GM23338 (cell line): ENCODE data around the gene SNTG2.

Source experiments
- CREB1 ChIP-seq: fragments of 250-450 bp; sonication (Bioruptor Pico); IDR thresholded peaks from 2 replicates; pipeline ENCODE4 v1.5.0; 2020; ENCODE audit warnings: low read depth, mild to moderate bottlenecking, moderate library complexity
- EZH2 ChIP-seq: fragments of 200-600 bp; sonication (generic); IDR thresholded peaks from one replicate; pipeline ENCODE4 v1.8.0; 2017; ENCODE audit warnings: antibody characterized with exemption, mild to moderate bottlenecking, low read depth; ENCODE audit not compliant: unreplicated experiment
- EZH2phosphoT487 ChIP-seq: fragments of 200-600 bp; sonication (generic); IDR thresholded peaks from one replicate; pipeline ENCODE4 v1.8.1; 2018; ENCODE audit warnings: antibody characterized with exemption; ENCODE audit not compliant: unreplicated experiment
- JUNB ChIP-seq: IDR thresholded peaks from one replicate; pipeline ENCODE4 v1.6.1; 2016; ENCODE audit warnings: antibody characterized with exemption; ENCODE audit not compliant: unreplicated experiment
- NANOG ChIP-seq: IDR thresholded peaks from 2 replicates; pipeline ENCODE4 v1.6.1; 2016; ENCODE audit warnings: antibody characterized with exemption, borderline replicate concordance
- POLR2AphosphoS5 ChIP-seq: IDR thresholded peaks from 2 replicates; pipeline ENCODE4 v1.6.1; 2016; ENCODE audit warnings: antibody characterized with exemption, low read depth
- REST ChIP-seq: IDR thresholded peaks from one replicate; pipeline ENCODE4 v1.6.1; 2018; ENCODE audit warnings: antibody characterized with exemption; ENCODE audit not compliant: unreplicated experiment
- STAT1 ChIP-seq: IDR thresholded peaks from one replicate; pipeline ENCODE4 v1.6.1; 2016; ENCODE audit warnings: antibody characterized with exemption; ENCODE audit not compliant: unreplicated experiment
- ZNF114 ChIP-seq: fragments of 250-450 bp; sonication (Bioruptor Pico); IDR thresholded peaks from 2 replicates; pipeline ENCODE4 v1.5.0; 2020; ENCODE audit warnings: mild to moderate bottlenecking, moderate library complexity
- ZNF462 ChIP-seq: fragments of 250-450 bp; sonication (Bioruptor Pico); IDR thresholded peaks from 2 replicates; pipeline ENCODE4 v1.5.0; 2020; ENCODE audit warnings: mild to moderate bottlenecking, moderate library complexity
- TF ChIP-seq, protein P1 (sequence below), 2 experiments: fragments of 200-600 bp in 1 of 2; sonication (generic) in 1 of 2; conservative IDR thresholded peaks; 2 replicates each; pipeline versions ENCODE4 v1.5.1 to v1.6.1; 2016 to 2017; ENCODE audit warnings: antibody characterized with exemption in 2 of 2, low read depth in 2 of 2, mild to moderate bottlenecking in 2 of 2, moderate library complexity in 1 of 2
- TF ChIP-seq, protein P2 (sequence below): IDR thresholded peaks from 2 replicates; pipeline ENCODE4 v1.6.1; 2016; ENCODE audit warnings: antibody characterized with exemption

DNA sequence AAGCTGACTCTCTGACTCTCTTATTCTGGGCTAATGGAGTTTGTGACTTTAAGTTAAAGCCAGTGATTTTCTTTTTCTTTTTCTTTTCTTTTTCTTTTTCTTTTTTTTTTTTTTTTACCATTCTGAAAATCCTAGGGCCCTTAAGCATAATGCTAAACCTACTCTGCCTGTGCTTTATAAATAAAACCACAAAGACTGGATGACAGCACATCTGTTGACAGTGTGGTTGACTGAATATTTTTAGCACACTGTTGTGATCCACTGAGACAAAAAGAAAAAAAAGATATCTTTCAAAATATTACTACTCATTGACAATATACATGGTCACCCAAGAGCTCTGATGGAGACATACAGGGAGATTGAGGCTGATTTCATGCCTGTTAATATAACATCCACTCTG is 121.6 kb downstream of the SNTG2 start:
- no peak for TF ChIP-seq EZH2
- TF ChIP-seq, protein P1, sequence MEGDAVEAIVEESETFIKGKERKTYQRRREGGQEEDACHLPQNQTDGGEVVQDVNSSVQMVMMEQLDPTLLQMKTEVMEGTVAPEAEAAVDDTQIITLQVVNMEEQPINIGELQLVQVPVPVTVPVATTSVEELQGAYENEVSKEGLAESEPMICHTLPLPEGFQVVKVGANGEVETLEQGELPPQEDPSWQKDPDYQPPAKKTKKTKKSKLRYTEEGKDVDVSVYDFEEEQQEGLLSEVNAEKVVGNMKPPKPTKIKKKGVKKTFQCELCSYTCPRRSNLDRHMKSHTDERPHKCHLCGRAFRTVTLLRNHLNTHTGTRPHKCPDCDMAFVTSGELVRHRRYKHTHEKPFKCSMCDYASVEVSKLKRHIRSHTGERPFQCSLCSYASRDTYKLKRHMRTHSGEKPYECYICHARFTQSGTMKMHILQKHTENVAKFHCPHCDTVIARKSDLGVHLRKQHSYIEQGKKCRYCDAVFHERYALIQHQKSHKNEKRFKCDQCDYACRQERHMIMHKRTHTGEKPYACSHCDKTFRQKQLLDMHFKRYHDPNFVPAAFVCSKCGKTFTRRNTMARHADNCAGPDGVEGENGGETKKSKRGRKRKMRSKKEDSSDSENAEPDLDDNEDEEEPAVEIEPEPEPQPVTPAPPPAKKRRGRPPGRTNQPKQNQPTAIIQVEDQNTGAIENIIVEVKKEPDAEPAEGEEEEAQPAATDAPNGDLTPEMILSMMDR (conservative IDR thresholded peaks at IDR 0.05; ENCODE audit: low read depth in 2 of 2) = no peak
- no peak for TF ChIP-seq ZNF462
- no peak for TF ChIP-seq STAT1
- TF ChIP-seq REST = no peak
- no peak for TF ChIP-seq POLR2AphosphoS5
- TF ChIP-seq EZH2phosphoT487 = no peak
- TF ChIP-seq NANOG = no peak
- no peak for TF ChIP-seq JUNB
- TF ChIP-seq, protein P2, sequence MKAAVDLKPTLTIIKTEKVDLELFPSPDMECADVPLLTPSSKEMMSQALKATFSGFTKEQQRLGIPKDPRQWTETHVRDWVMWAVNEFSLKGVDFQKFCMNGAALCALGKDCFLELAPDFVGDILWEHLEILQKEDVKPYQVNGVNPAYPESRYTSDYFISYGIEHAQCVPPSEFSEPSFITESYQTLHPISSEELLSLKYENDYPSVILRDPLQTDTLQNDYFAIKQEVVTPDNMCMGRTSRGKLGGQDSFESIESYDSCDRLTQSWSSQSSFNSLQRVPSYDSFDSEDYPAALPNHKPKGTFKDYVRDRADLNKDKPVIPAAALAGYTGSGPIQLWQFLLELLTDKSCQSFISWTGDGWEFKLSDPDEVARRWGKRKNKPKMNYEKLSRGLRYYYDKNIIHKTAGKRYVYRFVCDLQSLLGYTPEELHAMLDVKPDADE = no peak
- no peak for TF ChIP-seq CREB1 (CRISPR knock-in tag)
- TF ChIP-seq ZNF114 (CRISPR knock-in tag) = no peak
